OCI-LY1 (cell line): ENCODE results near the gene CHRND.

Experiments used
- CTCF ChIP-seq: fragments of 200-600 bp; sonication (generic), shearing (Covaris generic); IDR thresholded peaks from 2 replicates; pipeline ENCODE4 v1.5.1; 2017; ENCODE audit warnings: mild to moderate bottlenecking, antibody characterized with exemption, low read length, moderate library complexity, mixed read lengths
- EZH2 ChIP-seq: fragments of 200-600 bp; sonication (generic), shearing (Covaris generic); IDR thresholded peaks from 2 replicates; pipeline ENCODE4 v1.8.0; 2017; ENCODE audit warnings: borderline replicate concordance, mixed run types, mild to moderate bottlenecking, antibody characterized with exemption, low read length, moderate library complexity, mixed read lengths

DNA sequence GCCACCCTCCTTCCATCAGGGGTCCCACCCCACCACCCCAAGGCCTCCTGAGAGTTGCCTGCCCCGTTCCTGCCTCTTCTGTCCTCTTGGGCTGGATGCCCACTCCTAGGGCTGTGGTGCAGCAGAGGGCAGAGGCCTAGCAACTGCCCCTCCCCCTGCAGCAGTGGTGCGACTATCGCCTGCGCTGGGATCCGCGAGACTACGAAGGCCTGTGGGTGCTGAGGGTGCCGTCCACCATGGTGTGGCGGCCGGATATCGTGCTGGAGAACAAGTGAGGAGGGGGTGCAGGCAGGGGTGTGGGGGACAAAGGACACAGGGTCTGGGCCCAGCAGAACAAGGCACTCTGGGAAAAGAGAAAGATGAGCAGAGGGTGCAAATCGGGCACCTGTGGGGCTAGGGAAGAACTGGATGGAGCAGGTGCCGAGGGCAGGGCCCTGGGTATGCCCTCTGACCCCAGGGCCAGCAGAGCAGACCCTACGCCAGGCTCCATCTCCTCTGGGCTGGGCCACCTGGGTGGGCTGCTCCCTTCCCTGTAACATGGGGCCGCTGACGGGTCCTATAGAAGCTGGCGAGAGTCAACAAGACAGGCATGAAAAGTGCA lies 14.6 kb downstream of the CHRND start:
- no peak for TF ChIP-seq CTCF
- no peak for TF ChIP-seq EZH2
